ENCODE measurements around the gene MFSD12. TPM values are rescaled to one million over a fixed set of nuclear protein-coding genes. Genes with fewer than 3 reads are reported as not detected.
A peak's percentile ranks its signal among the peaks of the same experiment; 100 is the strongest.

MFSD12 gene
- total RNA-seq, 1 donor from 2014 or later = 64.1 TPM

DNA sequence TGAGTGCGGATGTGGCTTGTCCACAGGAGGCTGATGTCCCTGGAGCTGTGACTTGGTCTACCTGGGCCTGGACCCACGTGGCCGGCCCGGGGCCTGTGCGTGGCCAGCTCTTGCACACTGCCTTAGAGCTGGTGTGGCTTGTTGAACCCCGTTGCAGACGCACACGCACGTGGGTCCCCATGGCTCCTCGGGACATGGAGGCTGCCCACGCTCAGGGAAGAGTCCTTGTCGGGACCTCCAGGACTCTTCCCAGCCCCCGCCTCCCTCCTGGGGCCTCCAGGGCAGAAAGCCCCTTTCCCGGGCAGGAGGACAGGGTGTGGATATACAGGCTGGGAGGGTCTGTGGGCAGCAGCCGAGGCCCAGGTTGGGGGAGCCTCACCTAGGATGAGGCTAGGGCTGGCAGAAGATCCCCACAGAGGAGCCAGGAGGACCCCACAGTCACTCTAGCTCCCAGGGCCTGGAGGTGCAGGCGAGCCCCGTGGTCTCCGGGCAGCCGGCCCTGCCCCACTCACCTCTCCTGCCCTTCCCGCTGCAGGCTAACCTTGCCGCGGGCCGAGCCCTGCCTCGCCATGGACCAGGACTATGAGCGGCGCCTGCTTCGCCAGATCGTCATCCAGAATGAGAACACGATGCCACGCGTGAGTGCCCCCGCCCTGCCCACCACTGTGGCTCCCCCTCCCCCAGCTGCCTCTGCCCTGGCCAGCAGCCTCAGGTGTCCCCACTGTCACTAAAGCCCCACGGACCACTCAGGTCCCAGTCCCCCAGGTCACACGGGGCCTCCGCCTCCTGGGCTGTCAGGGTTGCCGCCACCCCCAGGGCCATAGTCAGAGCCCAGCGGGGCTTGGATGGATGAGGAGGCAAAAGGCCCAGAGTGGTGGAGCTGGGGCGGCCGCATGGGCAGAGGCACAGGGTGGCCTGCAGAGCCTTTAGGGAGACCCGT is 34.7 kb downstream of the MFSD12 start:
- no peak for DNase-seq (ENCODE audit: low spot score)

DNA sequence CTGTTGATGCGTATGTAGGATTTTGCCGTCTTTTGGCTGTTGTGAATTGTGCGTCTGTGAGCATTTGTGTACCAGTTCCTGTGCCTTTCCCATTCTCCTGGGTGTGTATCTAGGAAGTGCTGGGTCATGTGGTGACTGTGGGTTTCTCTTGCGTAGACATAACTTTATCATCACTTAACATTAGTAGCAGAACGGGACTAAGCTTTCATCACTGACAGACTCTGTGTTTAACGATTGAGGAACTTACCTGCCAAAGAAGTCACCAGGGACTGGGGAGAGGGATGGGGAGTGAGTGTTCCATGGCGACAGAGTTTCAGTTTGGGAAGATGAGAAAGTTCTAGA is 36.3 kb downstream of the MFSD12 start:
- DNase-seq (ENCODE audit: low spot score) = no peak

DNA sequence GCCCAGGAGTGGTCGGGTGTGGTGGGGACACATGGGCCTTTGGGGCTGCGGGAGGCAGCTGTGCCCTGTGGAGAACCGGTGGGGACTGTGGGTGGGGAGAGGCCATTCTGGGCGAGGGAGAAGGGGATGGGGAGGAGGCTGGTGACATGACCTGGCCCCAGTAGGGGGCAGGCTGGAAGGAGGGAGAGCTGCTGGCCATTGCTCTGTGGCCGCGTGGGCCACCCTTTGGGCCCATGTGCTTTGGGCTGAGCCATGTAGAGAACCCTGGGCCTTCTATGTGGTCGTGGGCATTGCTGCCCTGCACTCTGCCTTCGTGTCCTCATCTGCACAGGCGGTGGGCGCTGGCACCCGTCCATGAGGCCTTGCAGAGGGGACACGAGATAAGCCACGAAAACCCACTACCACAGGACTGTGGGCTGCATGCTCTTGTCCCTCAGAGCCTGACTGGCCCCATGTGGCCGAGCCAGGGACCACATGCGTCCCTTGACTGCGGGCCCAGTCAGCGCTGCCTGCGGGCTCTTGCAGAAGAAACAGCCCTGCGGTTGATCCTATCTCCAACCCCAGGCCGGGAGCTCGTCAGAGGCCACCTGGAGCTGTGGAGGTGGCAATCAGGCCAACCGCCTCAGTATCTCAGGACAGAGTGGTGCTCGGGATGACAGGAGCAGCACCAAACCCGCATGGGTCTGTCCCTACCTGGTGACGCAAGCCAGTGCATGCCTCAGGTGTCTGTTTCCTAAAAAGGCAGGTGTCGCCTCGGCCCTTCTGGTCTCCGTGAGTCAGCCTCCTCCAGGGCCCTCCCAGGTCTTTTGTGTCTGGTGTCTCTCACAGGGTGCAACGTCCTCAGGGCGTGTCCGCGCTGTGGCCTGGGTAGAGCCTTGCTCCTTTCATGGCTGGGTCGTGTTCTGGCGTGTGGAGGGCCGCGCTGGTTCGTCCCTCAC is 37.0 kb downstream of the MFSD12 start:
- DNase-seq (ENCODE audit: low spot score) = peak; percentile 70

DNA sequence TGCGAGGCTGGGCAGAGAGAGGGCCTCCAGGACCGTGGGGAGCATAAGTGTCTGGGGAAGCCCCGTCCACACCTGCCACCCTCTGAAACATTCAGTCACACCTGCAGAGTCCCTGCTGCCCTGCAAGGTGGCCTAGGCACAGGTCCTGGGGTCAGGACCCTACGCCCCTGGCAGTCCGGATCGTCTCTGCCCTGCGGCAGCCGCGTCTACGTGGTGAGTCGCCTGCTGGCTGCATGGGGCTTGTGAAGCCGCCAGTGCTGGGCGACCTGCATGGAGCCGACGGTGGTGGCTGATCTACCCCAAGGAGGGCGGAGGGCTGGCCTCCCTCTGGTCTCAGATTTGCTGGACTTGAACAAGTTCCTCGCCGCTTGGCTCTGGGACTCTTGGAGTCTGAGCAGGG is 38.3 kb downstream of the MFSD12 start:
- DNase-seq (ENCODE audit: low spot score) = no peak

DNA sequence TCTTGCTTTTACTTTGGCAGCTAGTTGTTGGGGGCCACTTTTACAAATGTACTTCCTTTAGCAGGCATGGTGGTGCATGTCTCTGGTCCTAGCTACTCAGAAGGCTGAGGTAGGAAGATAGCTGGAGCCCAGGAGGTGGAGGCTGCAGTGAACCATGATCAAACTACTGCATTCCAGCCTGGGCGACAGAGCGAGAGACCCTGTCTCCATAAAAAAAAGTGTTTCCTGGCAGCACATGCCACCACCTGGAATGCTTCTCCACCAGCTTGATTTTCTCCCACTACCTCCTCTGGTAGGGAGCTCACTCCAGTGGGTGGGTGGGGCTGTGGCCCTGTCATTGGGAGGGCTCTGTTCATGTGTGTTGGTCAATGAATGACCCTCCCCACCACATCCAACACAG is 38.7 kb downstream of the MFSD12 start:
- no peak for DNase-seq (ENCODE audit: low spot score)

DNA sequence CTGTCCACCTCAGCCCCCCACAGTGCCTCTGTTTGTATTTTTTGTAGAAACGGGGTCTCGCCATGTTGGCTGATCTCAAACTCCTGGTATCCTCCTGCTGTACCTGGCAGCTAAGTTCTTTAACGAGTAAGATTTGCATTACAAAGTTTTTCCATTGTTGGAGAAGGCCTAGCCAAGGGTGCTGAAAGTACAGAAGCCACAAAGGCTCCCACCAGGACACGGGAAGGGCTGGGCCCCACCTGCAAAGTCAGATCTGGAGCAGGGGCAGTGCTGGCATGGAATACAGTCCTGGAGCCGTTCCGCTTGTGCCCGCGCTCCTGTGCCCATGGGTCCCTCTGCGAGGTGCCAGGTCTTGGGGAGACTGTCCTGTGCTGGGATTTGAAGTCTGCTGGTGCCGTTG is 39.1 kb downstream of the MFSD12 start:
- DNase-seq (ENCODE audit: low spot score) = no peak

DNA sequence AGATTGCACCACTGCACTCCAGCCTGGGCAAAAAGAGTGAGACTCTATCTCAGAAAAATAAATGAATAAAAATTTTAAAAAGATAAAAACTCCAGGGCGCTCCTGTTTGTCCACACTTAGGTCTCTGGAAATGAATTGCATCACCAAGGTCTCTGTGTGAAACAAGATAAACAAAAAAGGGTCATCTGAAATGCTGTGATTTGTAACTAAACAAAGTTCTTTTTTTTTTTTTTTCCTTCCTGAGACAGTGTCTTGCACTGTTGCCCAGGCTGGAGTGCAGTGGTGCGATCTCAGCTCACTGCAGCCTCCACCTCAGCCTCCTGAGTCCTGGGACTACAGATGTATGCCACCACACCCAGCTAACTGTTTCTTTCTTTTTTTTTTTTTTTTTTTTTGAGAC is 39.7 kb downstream of the MFSD12 start:
- DNase-seq (ENCODE audit: low spot score) = no peak

DNA sequence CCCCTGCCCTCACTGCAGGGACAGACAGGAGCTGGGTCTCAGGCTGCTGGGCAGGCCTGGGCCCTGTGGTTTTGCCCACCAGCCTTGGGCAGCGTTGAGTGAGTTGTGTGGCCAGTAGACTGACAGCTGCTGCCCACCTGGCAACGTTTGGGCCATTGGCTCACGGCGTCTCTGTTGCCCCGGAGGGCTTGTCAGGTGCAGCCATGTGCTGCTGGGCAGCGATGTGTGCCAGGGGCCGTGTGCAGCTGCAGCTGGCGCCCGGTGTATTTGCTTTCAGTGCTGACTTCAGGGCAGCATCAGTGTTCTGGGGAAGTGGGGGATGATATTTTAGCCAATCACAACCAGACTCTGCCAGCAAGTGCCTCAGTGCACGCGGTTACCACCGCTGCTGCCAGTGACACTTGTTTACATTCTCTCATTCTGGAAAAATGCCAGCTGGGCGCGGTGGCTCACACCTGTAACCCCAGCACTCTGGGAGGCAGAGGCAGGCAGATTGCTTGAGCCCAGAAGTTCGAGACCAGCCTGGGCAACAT is 40.6 kb downstream of the MFSD12 start:
- peak; percentile 62 for DNase-seq (ENCODE audit: low spot score)

DNA sequence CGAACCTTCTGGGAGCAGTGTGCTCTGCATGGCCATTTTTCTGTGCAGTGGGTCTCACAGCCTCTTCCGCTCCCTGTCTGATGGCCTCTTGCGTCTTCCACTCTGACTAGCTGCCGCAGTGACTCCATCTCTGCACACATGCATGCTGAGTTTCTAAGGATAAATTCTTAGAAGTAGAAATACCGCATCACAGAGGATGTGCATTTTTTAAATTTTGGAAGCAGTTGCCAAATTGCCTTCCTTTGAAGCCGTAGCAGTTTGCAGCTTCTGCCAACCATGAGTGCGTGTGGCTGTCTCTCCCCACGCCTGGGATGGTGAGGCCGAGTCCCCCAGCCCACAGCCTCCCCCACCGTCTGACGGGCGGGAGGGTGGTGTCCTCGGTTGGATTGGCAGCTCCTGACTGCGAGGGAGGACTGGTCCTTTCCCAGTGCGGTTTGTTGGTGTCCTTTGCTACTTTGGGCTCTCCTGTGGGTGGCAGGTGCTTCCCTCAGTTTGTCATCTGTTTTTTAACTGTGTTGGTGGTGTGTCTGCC is 41.4 kb downstream of the MFSD12 start:
- no peak for DNase-seq (ENCODE audit: low spot score)

DNA sequence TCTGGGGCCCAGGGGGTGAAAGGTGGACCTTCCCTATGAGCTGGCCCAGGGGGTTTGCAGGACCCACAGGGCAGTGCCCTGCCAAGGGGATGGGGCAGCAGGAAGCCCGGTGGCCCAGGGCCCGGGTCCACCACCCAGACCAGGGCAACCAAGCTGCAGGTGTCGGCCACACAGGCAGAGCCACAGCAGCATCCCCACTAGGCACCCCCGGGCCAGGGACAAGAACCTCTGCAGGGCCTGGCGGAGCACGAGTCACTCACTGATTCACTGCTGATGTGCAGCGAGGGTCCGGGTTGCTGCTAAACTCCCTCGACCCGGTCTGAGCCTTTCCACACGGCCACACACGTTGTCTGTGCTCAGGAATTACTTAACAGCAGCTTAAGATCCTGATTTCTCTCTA is 42.5 kb downstream of the MFSD12 start:
- no peak for DNase-seq (ENCODE audit: low spot score)

DNA sequence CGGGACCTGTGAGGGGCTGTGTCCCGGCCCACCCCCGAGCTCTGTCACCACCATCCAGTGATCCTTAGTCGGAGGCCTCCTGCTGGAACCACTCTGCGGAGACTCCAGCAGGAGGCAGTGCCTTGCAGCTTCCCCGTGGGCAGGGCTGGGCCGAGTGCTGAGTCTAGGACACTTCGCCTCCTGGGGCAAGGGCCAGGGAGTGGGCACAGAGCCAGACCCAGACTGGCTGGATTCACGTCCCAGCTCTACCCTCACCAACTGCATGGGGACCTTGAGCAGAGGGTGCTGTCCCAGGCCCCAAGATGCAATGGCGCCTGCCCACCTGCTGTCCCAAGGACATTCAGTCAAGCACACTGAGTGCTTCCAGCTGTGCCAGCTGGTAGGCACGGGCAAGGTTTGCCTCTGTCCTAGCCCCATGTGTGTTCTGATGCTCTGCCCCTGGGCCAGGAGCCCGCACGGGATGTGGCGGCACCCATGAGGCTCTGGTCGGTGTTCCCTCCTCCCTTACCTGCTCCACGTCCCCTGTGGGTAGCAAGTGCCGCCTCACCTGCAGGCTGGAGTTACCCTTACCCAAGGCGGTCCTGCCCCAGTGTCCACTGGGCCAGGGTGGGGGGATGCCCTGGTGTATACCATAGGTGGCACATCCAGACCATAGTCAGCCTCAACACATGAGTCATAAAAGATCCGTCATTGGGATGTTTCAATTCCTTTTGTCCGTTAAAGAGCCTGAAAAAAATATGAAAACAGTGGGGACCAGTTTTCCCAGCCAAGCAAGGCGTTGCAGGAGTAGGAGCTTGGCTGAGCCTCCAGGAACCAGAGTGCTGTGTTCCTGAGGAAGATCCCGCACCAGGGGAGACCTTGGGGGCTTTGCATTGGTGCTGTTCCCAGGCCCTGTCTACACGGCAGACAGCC is 43.9 kb downstream of the MFSD12 start:
- DNase-seq (ENCODE audit: low spot score) = no peak

DNA sequence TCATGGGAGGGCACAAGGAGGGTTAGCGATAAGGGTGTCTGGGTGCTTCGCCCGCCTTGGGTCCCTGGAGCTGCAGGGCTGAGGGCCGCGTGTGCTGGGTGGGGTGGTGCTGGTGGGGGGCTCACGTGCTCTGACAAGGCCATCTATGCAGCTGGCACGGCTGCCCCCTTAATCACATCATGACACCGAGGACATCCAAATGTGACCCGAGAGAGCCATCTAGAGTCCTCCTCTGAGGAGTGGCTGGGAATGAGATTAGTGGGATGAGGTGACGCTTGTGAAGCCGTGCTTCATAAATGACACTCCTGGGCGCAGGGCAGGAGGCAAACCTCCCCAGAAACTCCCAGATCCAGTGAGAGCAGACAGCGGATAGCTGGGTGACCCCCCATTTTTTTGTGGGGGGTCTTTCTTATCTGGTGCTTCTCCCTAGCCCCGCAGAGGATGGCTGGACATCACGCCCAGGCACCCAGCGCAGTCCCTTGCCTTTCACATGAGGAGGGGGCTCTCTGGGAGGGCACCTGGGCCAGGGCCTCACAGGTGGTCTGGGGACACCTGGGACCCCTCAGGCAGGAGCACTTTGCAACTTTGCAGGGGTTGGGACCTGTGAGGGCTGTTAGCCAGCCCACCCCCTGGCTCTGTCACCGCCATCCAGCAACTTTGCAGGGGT is 44.7 kb downstream of the MFSD12 start:
- no peak for DNase-seq (ENCODE audit: low spot score)

DNA sequence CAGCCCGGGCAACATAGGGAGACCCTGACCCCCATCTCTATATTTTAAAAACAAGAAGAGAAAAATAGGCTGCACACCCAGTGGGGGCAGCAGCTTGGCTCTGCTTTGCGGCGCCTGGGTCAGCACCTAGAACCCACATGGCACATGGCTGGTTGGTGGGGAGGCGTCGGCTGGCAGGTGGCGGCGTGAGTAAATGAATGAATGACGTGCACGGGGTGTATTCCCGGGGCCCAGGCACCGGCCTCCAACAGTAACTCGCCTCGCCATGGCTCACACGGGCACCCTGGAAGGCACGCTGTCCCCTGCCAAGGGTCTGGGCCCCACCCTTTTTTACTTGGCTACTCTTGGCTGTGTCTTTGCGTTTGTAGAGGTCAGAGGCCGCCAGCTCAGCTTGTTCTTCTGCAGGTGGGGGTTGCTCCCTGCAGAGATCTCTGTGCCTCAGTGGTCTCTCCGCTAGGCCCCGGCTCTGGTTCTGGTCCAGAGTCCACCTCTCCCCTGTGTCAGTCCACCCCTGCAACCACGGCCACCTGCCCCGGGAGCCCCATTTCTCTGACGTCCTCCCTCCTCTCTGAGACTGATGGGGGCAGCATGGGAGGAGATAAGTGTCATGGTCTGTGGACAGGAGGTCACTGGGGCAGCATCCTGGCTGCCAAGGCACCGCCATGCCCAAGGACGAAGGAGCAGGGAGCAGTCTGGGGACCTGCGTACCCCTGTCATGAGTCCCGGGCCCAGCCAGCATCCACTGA is 45.7 kb downstream of the MFSD12 start:
- no peak for DNase-seq (ENCODE audit: low spot score)

DNA sequence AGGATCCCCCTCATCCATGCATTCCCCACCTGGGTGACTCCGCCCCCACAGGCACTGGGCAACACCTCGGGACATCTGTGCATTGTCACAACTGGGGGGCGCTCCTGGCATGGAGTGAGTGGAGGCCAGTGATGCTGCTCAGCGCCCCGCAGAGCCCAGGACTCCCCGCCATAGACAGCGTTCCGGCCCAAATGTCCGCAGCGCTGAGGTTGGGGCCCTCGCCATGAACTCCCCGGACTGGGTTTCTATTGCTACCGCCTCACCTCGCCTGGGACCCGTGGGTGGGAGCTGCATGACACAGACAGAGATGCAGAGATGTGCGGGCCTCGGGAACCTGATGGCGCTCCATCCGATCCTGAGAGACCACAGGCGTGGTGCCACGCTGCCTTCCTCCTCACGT is 46.7 kb downstream of the MFSD12 start:
- no peak for DNase-seq (ENCODE audit: low spot score)

DNA sequence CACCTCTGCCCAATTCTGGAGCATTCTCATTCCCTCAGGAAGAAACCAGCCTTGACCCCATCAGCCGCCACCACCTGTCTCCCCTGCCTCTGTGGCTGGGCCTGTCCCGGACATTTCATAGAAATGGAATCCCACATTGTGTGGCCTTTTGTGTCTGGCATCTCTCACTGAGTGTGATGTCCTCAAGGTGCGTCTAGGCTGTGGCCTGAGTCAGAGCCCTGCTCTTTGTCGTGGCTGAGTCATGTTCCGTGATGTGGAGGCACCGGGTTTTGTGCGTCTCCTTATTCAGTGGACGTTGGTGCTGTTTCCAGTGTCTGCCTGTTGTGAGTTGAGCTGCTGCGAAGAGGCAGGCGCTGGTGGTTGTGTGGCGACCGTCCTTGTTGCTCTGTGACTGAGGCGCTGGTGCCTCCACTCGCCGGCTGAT is 47.8 kb downstream of the MFSD12 start:
- DNase-seq (ENCODE audit: low spot score) = no peak

DNA sequence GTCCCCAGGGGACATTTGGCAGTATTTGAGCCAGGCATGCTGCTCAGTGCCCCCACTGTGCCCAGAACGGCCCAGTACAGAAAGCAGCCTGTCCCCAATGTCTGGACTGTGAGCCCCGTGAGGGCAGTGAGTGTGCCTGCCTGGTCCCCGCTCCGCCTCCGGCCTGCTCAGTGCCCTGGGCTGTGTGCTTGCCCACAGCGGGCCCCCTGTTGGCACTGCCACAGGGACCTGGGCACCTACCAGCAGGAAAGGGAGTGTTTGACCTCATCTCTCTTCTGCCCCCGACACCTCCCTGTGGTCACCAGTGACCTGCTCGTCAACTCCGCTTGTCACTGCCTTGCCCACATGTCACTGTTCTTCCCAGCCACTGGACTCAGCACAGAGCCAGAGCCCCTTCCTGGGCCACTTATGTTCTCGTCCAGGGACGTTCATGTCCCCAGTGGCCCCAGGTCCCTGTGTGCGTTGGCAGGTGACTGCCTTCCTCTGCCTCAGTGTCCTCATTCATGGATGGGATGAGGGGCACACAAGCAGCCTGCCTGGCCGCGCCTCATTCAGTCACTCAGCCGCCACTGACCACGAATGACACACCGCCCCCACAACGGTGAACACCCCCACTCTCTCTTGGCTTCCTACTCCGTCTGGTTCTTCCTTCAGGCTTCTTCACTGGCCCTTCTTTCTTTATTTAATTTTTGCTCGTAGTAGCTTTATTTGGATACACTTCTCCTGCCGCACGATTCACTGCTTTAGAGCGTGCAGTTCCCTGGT is 48.4 kb downstream of the MFSD12 start:
- no peak for DNase-seq (ENCODE audit: low spot score)

DNA sequence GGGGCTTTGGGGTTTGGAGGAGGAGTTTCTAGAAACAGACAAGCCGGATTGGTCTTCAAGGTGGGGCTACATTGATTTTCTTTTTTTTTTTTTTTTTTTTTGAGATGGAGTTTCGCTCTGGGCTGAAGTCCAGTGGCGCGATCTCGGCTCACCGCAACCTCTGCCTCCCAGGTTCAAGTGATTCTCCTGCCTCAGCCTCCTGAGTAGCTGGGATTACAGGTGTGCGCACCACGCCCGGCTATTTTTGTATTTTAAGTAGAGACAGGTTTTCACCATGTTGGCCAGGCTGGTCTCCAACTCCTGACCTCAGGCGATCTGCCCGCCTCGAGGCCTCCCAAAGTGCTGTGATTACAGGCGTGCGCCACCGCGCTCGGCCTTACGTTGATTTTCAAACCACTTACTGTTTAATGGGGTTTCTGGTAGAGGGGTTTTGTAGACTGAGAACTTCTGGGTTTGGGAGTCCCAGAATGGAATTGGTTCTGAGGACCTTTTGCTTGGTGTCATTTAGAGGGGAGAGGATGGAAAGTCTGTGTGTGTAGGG is 49.2 kb downstream of the MFSD12 start:
- peak; percentile 35 for DNase-seq (ENCODE audit: low spot score)

DNA sequence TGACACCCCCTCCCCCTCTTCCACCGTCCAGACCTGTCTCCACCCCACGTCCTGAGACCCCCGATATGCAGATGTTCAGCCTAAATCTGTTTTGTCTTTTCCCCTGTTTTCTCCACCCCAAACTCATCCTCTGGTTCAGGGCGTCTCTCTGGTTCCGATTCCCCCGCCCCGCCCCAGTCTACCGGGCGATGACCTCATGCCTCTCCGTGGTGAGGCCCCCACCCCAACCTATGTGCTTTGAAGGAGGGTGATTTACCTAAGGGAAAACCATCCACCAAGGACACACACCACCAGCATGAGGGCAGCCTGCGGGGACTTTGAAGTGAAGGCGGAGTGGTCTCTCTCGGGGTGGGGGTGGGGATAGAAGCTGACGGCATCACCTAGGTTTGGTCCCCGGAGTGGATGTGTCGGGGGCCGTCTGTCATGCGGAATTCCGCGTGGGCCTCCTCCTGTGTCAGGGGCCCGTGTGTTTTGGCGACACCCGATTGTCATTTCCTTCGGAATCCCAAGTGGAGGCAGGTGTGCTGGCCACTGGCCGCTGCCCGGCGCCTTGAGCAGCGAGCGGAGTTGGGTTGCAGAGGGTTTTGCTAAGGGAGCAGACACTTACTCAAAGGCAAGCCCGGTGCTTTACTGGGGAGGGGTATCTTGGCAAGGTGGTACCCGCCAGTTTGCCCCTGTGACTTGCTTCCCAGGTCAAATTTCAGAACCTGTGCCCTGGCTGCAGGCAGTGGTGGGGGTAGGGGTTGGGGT is 49.8 kb downstream of the MFSD12 start:
- peak; percentile 26 for DNase-seq (ENCODE audit: low spot score)

All from mucosa of gallbladder (tissue), 1 donor.